GM21367 (cell line): ENCODE measurements around the gene TM4SF20.

Source experiments
- ATAC-seq: cut with Tn5 transposase; IDR thresholded peaks from one replicate; pipeline ENCODE4 v1.9.1; 2021; ENCODE audit not compliant: unreplicated experiment

The TM4SF20 gene

GRCh38 chr2:227379095-227379494 lies at the start of gene TM4SF20:
Gene TM4SF20, minus strand, starts transcription at chr2:227379306. Its CDS starts 38 bp downstream, at chr2:227379268.
- no peak for ATAC-seq

- ATAC-seq = no peak
These were observed 49.7 kb upstream of the TM4SF20 start for GRCh38 chr2:227428731-227429285.

- ATAC-seq = no peak
These were observed 44.8 kb upstream of the TM4SF20 start for GRCh38 chr2:227423656-227424499.

- no peak for ATAC-seq
These were observed 41.3 kb upstream of the TM4SF20 start for GRCh38 chr2:227420087-227421052.

GRCh38 chr2:227416701-227417100 lies 37.6 kb upstream of the TM4SF20 start:
- ATAC-seq = no peak

- peak; percentile 31 for ATAC-seq
These were observed 36.7 kb upstream of the TM4SF20 start for GRCh38 chr2:227415538-227416424.

- ATAC-seq = no peak
These were observed 35.7 kb upstream of the TM4SF20 start for GRCh38 chr2:227414846-227415245.

GRCh38 chr2:227413371-227413770 lies 34.3 kb upstream of the TM4SF20 start:
- ATAC-seq = no peak

- ATAC-seq = no peak
These were observed 33.8 kb upstream of the TM4SF20 start for GRCh38 chr2:227412877-227413276.

GRCh38 chr2:227411990-227412350 lies 32.9 kb upstream of the TM4SF20 start:
- no peak for ATAC-seq

- peak; percentile 72 for ATAC-seq
These were observed 32.3 kb upstream of the TM4SF20 start for GRCh38 chr2:227411320-227411989.

GRCh38 chr2:227410191-227410590 lies 31.1 kb upstream of the TM4SF20 start:
- ATAC-seq = no peak

GRCh38 chr2:227407591-227408151 lies 28.6 kb upstream of the TM4SF20 start:
- ATAC-seq = no peak

- ATAC-seq = peak; percentile 45
These were observed 27.3 kb upstream of the TM4SF20 start for GRCh38 chr2:227406177-227407031.

GRCh38 chr2:227404585-227405271 lies 25.6 kb upstream of the TM4SF20 start:
- ATAC-seq = no peak

- no peak for ATAC-seq
These were observed 23.9 kb upstream of the TM4SF20 start for GRCh38 chr2:227402959-227403358.

GRCh38 chr2:227402321-227402720 lies 23.2 kb upstream of the TM4SF20 start:
- ATAC-seq = no peak

GRCh38 chr2:227401550-227401949 lies 22.4 kb upstream of the TM4SF20 start:
- no peak for ATAC-seq
